Natural killer cell (primary cell): ENCODE results near the gene NCAM1. TPM values are rescaled to one million over a fixed set of nuclear protein-coding genes. Genes with fewer than 3 reads are reported as not detected.
A peak's percentile ranks its signal among the peaks of the same experiment; 100 is the strongest.

Experiments used
- ATAC-seq, 3 donors: fragments of 150-1000 bp in 2 of 3; fragments of 200-7000 bp in 1 of 3; cut with Tn5 transposase; 1 replicate in 1 of 3; 2 replicates in 2 of 3; pipeline ENCODE4 v1.10.0; 2021; ENCODE audit warnings: mild to moderate bottlenecking in 2 of 3, moderate library complexity in 2 of 3
- DNase-seq, 2 donors: peaks; one replicate each; pipeline versions ENCODE4 v3.0.0 to v3.0.0-alpha.2; 2013 to 2021; ENCODE audit warnings: mixed read lengths in 1 of 2
- H3K27ac ChIP-seq: one replicate; pipeline ENCODE4 v1.5.1; 2013; ENCODE audit warnings: mild to moderate bottlenecking, low read length
- H3K27me3 ChIP-seq: one replicate; pipeline ENCODE4 v1.6.1; 2013; ENCODE audit warnings: low read length; ENCODE audit not compliant: control insufficient read depth, insufficient read depth
- H3K36me3 ChIP-seq: one replicate; pipeline ENCODE4 v1.6.1; 2013; ENCODE audit warnings: low read length; ENCODE audit not compliant: control insufficient read depth, insufficient read depth
- H3K4me1 ChIP-seq: one replicate; pipeline ENCODE4 v1.6.1; 2013; ENCODE audit warnings: low read length; ENCODE audit not compliant: control insufficient read depth, insufficient read depth
- H3K4me3 ChIP-seq: one replicate; pipeline ENCODE4 v1.5.1; 2013; ENCODE audit warnings: low read length
- H3K9me3 ChIP-seq: one replicate; pipeline ENCODE4 v1.6.1; 2013; ENCODE audit warnings: low read length; ENCODE audit not compliant: control insufficient read depth, insufficient read depth
- H3K27ac Mint-ChIP-seq, 2 donors: one replicate each; pipeline ENCODE4 v1.8.0; 2022; ENCODE audit warnings: mild to moderate bottlenecking in 2 of 2, mixed read lengths in 2 of 2, moderate library complexity in 1 of 2
- H3K27me3 Mint-ChIP-seq, 2 donors: one replicate each; pipeline ENCODE4 v1.8.0; 2022; ENCODE audit warnings: low read depth in 2 of 2, mixed read lengths in 2 of 2
- H3K36me3 Mint-ChIP-seq: one replicate; pipeline ENCODE4 v1.8.0; 2022; ENCODE audit warnings: mixed read lengths
- H3K4me1 Mint-ChIP-seq, 2 donors: one replicate each; pipeline ENCODE4 v1.8.0; 2022; ENCODE audit warnings: mixed read lengths in 2 of 2
- H3K4me3 Mint-ChIP-seq: one replicate; pipeline ENCODE4 v1.8.0; 2022; ENCODE audit warnings: mild to moderate bottlenecking, moderate library complexity, mixed read lengths
- H3K9me3 Mint-ChIP-seq, 2 donors: one replicate each; pipeline ENCODE4 v1.8.0; 2022; ENCODE audit warnings: mixed read lengths in 2 of 2
- WGBS: methylation state at CpG from one replicate; pipeline ENCODE4 v1.1.7; 2013; ENCODE audit warnings: missing lambda C conversion rate; ENCODE audit not compliant: insufficient coverage; 5-methylcytosine and 5-hydroxymethylcytosine counted together
- intact Hi-C: fragments of 100-400 bp; cut with micrococcal nuclease; formaldehyde crosslinking; loops from one replicate; pipeline ENCODE4 v1.14.2; 2022
- total RNA-seq, 4 donors: library from RNA; stranded (reverse); fragments of 120-200 nt in 1 of 4; gene quantifications; one replicate each; pipeline versions ENCODE4 v1.2.3 to v1.2.4, GENCODE V29; 2013 to 2022
- TF ChIP-seq, protein P1 (sequence below): fragments of 200-600 bp; IDR thresholded peaks from one replicate; pipeline ENCODE4 v1.8.0; 2022; ENCODE audit warnings: antibody characterized with exemption

Gene NCAM1
- total RNA-seq, 3 donors from 2014 or later (not counting 1 experiment from before 2014, with no cell fraction given) = 129 to 208 (median 187) TPM

DNA sequence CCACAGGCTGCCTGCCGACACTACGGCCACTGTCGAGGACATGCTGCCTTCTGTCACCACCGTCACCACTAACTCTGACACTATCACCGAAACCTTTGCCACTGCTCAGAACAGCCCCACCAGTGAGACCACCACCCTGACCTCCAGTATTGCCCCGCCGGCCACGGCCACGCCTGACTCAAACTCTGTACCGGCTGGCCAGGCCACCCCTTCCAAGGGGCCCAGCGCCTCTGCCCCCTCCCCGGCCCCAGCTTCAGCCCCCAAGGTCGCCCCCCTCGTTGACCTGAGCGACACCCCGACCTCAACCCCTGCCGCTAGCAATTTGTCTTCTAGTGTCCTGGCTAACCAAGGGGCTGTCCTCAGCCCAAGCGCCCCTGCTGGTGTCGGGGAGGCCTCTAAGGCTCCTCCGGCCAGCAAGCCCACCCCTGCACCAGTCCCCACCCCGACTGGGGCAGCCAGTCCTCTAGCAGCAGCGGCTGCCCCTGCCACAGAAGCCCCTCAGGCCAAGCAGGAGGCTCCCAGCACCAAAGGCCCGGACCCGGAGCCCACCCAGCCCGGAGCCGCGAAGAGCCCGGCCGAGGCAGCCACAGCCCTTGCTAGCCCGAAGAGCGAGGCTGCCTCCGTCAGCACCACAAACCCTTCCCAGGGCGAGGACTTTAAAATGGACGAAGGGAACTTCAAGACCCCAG lies 311.9 kb downstream of the NCAM1 start:
- ATAC-seq (no peak), DNase-seq (no peak)
- 90% methylated on average over 34 of the region's 34 CpGs for WGBS
- Mint-ChIP-seq H3K27ac (peak overlapping the region in 1 of 2 donors; percentile 53), H3K4me3 (no peak overlapping the region), H3K27me3 (no peaks in the 10 kb centered on the region), H3K36me3 (peaks cover 31% of the 10 kb centered on the region), H3K4me1 (no peaks in the 10 kb centered on the region), H3K9me3 (no peaks in the 10 kb centered on the region)
- Histone ChIP-seq H3K27me3 (no peaks in the 10 kb centered on the region), H3K27ac (no peak overlapping the region), H3K36me3 (peaks cover 57% of the 10 kb centered on the region), H3K4me1 (no peaks in the 10 kb centered on the region), H3K9me3 (no peaks in the 10 kb centered on the region), H3K4me3 (no peak overlapping the region)
- TF ChIP-seq, protein P1, sequence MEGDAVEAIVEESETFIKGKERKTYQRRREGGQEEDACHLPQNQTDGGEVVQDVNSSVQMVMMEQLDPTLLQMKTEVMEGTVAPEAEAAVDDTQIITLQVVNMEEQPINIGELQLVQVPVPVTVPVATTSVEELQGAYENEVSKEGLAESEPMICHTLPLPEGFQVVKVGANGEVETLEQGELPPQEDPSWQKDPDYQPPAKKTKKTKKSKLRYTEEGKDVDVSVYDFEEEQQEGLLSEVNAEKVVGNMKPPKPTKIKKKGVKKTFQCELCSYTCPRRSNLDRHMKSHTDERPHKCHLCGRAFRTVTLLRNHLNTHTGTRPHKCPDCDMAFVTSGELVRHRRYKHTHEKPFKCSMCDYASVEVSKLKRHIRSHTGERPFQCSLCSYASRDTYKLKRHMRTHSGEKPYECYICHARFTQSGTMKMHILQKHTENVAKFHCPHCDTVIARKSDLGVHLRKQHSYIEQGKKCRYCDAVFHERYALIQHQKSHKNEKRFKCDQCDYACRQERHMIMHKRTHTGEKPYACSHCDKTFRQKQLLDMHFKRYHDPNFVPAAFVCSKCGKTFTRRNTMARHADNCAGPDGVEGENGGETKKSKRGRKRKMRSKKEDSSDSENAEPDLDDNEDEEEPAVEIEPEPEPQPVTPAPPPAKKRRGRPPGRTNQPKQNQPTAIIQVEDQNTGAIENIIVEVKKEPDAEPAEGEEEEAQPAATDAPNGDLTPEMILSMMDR = no peak
- intact Hi-C loops = no loop called here

DNA sequence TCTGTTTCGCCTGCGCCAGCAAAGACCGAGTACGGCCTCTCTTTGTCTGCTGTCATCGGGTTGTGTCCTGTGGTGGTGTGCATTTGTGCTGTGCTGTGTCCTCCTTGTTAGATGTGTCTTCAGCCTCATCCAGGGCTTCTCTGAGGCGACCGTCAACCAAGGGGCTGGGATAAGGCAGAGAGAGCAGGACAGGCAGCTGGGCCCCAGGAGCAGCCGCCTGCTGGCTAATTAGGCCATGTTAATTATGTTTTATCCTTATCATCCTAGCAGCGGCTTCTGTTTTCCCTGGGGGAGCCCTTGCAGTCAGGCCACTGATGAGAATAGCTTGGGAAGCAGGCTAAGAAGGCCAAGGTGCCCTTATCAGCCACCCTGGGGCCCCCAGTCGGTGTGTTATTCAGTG lies 312.5 kb downstream of the NCAM1 start:
- TF ChIP-seq, protein P1 = no peak
- Mint-ChIP-seq H3K4me1 (no peaks in the 10 kb centered on the region), H3K27ac (no peak overlapping the region)

GRCh38 chr11:113274713-113275582 lies 313.7 kb downstream of the NCAM1 start:
- ATAC-seq (no peak), DNase-seq (no peak)
- no peaks in the 10 kb centered on the region for H3K27me3 ChIP-seq
- H3K4me1 Mint-ChIP-seq = no peaks in the 10 kb centered on the region
- no peaks in the 10 kb centered on the region for H3K27me3 Mint-ChIP-seq
- H3K9me3 ChIP-seq = no peaks in the 10 kb centered on the region
- no peak overlapping the region for H3K27ac ChIP-seq
- peaks cover 53% of the 10 kb centered on the region for H3K36me3 ChIP-seq
- H3K36me3 Mint-ChIP-seq = peaks cover 31% of the 10 kb centered on the region
- H3K27ac Mint-ChIP-seq = peak overlapping the region; percentile 22 to 58
- no peak overlapping the region for H3K4me3 ChIP-seq
- H3K9me3 Mint-ChIP-seq = no peaks in the 10 kb centered on the region
- no peaks in the 10 kb centered on the region for H3K4me1 ChIP-seq
- TF ChIP-seq, protein P1 = no peak
- 83% methylated on average over 19 of the region's 19 CpGs for WGBS
- H3K4me3 Mint-ChIP-seq = no peak overlapping the region
- intact Hi-C loops = no loop called here

More for the DNA sequence above, 312.5 kb downstream of the NCAM1 start:
- Histone ChIP-seq H3K4me1 (no peaks in the 10 kb centered on the region), H3K4me3 (no peak overlapping the region), H3K27ac (no peak overlapping the region), H3K27me3 (no peaks in the 10 kb centered on the region), H3K9me3 (no peaks in the 10 kb centered on the region), H3K36me3 (peaks cover 55% of the 10 kb centered on the region)
- DNase-seq (no peak), ATAC-seq (no peak)
- peaks cover 31% of the 10 kb centered on the region for H3K36me3 Mint-ChIP-seq
- no peaks in the 10 kb centered on the region for H3K9me3 Mint-ChIP-seq
- 93% methylated on average over 10 of the region's 10 CpGs for WGBS
- intact Hi-C loops = no loop called here
- no peak overlapping the region for H3K4me3 Mint-ChIP-seq
- no peaks in the 10 kb centered on the region for H3K27me3 Mint-ChIP-seq
